Activated gamma-delta T cell treated with Interleukin-2 at 50 U/mL for 16 hours (primary cell): Measurements from ENCODE around the gene ZNF565.
"Not testable (repeated sequence)": the region's sequence is repeated elsewhere in the genome, so short reads cannot be mapped to it uniquely, and the experiment has no call there.

Source experiments
- DNase-seq: peaks from one replicate; pipeline ENCODE4 v3.0.0-alpha.2; 2020

ZNF565 gene

GRCh38 chr19:36210497-36210896 lies 4.0 kb downstream of the ZNF565 start:
- no peak for DNase-seq

GRCh38 chr19:36209372-36209771 lies 5.1 kb downstream of the ZNF565 start:
- DNase-seq = no peak

- DNase-seq = no peak
Measured at GRCh38 chr19:36207605-36208252, 6.7 kb downstream of the ZNF565 start.

- no peak for DNase-seq
Measured at GRCh38 chr19:36203293-36203692, 11.2 kb downstream of the ZNF565 start.

- no peak for DNase-seq
Measured at GRCh38 chr19:36201684-36202083, 12.8 kb downstream of the ZNF565 start.

- no peak for DNase-seq
Measured at GRCh38 chr19:36198119-36198518, 16.3 kb downstream of the ZNF565 start.

GRCh38 chr19:36196249-36196648 lies 18.2 kb downstream of the ZNF565 start:
- no peak for DNase-seq

- not testable (repeated sequence) for DNase-seq
Measured at GRCh38 chr19:36186722-36187121, 27.7 kb downstream of the ZNF565 start.

GRCh38 chr19:36183245-36183628 lies 31.2 kb downstream of the ZNF565 start:
- DNase-seq = no peak

GRCh38 chr19:36182612-36183244 lies 31.7 kb downstream of the ZNF565 start:
- DNase-seq = no peak

GRCh38 chr19:36179077-36179476 lies 35.4 kb downstream of the ZNF565 start:
- not testable (repeated sequence) for DNase-seq

- DNase-seq = not testable (repeated sequence)
Measured at GRCh38 chr19:36173846-36174245, 40.6 kb downstream of the ZNF565 start.

GRCh38 chr19:36172852-36173251 lies 41.6 kb downstream of the ZNF565 start:
- no peak for DNase-seq

GRCh38 chr19:36169084-36169760 lies 45.2 kb downstream of the ZNF565 start:
- no peak for DNase-seq

- DNase-seq = no peak
Measured at GRCh38 chr19:36163813-36164212, 50.7 kb downstream of the ZNF565 start.

- DNase-seq = no peak
Measured at GRCh38 chr19:36160821-36161596, 53.5 kb downstream of the ZNF565 start.

GRCh38 chr19:36153126-36153525 lies 61.3 kb downstream of the ZNF565 start:
- DNase-seq = no peak

- DNase-seq = no peak
Measured at GRCh38 chr19:36152352-36153091, 61.9 kb downstream of the ZNF565 start, which contains the start of gene COX7A1. Gene COX7A1, minus strand, starts transcription at chr19:36152447. Its CDS starts 40 bp downstream, at chr19:36152407.

- no peak for DNase-seq
Measured at GRCh38 chr19:36152019-36152351, 62.5 kb downstream of the ZNF565 start.

- DNase-seq = no peak
Measured at GRCh38 chr19:36151144-36152018, 63.1 kb downstream of the ZNF565 start.

- DNase-seq = no peak
Measured at GRCh38 chr19:36150586-36150985, 63.9 kb downstream of the ZNF565 start.
